ENCODE results near the gene ELAVL4.

DNA sequence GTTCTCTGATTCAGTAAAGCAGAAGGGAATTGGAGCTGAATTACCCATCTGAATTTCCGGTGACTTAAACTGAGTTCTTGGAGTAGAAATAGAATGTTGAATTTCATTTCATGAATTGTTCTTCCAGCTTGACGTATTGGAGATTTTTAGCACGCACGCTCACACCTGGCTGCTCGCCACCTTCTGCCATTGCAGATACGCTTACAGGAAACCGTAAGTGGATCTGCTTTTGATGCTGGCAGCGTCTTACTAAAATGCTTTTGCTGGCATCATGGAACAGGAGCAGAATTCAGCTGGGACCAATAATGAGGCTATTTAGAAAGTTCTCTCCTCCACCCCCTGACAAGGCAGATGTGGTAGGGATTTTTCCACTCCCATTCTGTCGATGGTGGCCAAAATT lies 17.7 kb upstream of the ELAVL4 start:
- TF ChIP-seq, protein P1, sequence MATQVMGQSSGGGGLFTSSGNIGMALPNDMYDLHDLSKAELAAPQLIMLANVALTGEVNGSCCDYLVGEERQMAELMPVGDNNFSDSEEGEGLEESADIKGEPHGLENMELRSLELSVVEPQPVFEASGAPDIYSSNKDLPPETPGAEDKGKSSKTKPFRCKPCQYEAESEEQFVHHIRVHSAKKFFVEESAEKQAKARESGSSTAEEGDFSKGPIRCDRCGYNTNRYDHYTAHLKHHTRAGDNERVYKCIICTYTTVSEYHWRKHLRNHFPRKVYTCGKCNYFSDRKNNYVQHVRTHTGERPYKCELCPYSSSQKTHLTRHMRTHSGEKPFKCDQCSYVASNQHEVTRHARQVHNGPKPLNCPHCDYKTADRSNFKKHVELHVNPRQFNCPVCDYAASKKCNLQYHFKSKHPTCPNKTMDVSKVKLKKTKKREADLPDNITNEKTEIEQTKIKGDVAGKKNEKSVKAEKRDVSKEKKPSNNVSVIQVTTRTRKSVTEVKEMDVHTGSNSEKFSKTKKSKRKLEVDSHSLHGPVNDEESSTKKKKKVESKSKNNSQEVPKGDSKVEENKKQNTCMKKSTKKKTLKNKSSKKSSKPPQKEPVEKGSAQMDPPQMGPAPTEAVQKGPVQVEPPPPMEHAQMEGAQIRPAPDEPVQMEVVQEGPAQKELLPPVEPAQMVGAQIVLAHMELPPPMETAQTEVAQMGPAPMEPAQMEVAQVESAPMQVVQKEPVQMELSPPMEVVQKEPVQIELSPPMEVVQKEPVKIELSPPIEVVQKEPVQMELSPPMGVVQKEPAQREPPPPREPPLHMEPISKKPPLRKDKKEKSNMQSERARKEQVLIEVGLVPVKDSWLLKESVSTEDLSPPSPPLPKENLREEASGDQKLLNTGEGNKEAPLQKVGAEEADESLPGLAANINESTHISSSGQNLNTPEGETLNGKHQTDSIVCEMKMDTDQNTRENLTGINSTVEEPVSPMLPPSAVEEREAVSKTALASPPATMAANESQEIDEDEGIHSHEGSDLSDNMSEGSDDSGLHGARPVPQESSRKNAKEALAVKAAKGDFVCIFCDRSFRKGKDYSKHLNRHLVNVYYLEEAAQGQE (IDR thresholded peaks at IDR 0.05; ENCODE audit: borderline replicate concordance) = no peak
- TF ChIP-seq, protein P2, sequence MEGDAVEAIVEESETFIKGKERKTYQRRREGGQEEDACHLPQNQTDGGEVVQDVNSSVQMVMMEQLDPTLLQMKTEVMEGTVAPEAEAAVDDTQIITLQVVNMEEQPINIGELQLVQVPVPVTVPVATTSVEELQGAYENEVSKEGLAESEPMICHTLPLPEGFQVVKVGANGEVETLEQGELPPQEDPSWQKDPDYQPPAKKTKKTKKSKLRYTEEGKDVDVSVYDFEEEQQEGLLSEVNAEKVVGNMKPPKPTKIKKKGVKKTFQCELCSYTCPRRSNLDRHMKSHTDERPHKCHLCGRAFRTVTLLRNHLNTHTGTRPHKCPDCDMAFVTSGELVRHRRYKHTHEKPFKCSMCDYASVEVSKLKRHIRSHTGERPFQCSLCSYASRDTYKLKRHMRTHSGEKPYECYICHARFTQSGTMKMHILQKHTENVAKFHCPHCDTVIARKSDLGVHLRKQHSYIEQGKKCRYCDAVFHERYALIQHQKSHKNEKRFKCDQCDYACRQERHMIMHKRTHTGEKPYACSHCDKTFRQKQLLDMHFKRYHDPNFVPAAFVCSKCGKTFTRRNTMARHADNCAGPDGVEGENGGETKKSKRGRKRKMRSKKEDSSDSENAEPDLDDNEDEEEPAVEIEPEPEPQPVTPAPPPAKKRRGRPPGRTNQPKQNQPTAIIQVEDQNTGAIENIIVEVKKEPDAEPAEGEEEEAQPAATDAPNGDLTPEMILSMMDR (IDR thresholded peaks at IDR 0.05; ENCODE audit: poor library complexity, severe bottlenecking) = no peak
- no peak for TF ChIP-seq EP300 (conservative IDR thresholded peaks at IDR 0.05; ENCODE audit: poor library complexity, severe bottlenecking)
- no peak for TF ChIP-seq RAD21 (conservative IDR thresholded peaks at IDR 0.05)
- TF ChIP-seq POLR2AphosphoS5 (IDR thresholded peaks at IDR 0.05) = no peak
- no peak for TF ChIP-seq EZH2 (IDR thresholded peaks at IDR 0.05; ENCODE audit: borderline replicate concordance, insufficient read depth, low read length, poor library complexity, severe bottlenecking)
- no peak for TF ChIP-seq TAF1 (IDR thresholded peaks at IDR 0.05; ENCODE audit: low read depth)
- no peak for TF ChIP-seq SMC3 (conservative IDR thresholded peaks at IDR 0.05; ENCODE audit: poor library complexity)
- no peak for TF ChIP-seq MXI1 (conservative IDR thresholded peaks at IDR 0.05; ENCODE audit: poor library complexity, severe bottlenecking)
